ELR (cell line): ENCODE measurements around the gene PMM1.
"Not testable (repeated sequence)": the region's sequence is repeated elsewhere in the genome, so short reads cannot be mapped to it uniquely, and the experiment has no call there.

ENCODE experiments used
- DNase-seq: peaks from one replicate; pipeline ENCODE4 v3.0.0-alpha.2; 2015; ENCODE audit warnings: low read depth

Gene PMM1

GRCh38 chr22:41596776-41597634 is 7.4 kb upstream of the PMM1 start:
- DNase-seq = peak; percentile 68

- DNase-seq = no peak
Observed at GRCh38 chr22:41595703-41596102, 6.1 kb upstream of the PMM1 start.

GRCh38 chr22:41593336-41593960 is 3.8 kb upstream of the PMM1 start:
- not testable (repeated sequence) for DNase-seq

GRCh38 chr22:41587347-41587723 is 2.3 kb downstream of the PMM1 start:
- no peak for DNase-seq

DNA sequence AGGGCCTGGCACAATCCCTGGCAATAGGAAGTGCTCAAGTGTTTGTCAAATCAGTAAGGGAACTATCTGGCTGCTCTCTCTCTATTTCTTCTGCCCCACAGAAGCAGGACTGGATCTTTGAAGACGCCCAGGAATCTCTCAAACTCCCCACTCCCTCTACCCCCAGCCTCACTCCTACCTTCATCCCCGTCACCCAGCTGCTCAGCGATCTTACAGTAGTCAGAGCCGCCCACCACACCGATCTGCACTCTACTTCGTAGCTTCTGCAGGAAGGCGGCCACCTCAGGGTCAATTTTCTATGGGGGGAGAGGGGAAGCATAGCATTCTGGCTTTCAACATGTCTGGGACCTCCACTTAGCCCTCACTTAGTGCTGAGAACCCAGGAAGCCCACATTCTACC is 3.7 kb downstream of the PMM1 start:
- no peak for DNase-seq

DNA sequence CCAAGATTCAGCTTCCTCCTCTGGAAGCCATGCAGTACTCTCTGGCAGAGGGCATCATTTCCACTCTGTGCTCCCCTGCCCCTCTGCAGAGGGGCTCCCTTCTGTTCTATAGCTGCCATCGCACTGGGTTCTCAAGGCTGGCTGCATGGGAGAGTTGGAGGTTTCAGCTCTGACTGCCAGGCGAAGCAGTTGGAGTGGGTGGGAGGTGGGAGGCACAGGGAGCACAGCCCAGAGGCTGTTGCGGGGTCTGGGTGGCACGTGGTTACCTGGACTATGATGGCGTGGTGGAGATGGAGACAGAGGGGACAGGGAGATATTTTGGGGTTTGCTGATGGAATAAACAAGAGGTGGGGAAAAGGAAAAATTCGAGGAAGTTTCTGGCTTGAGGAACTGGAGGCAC is 4.8 kb downstream of the PMM1 start:
- no peak for DNase-seq

- DNase-seq = no peak
Observed at GRCh38 chr22:41582694-41583093, 6.9 kb downstream of the PMM1 start.

DNA sequence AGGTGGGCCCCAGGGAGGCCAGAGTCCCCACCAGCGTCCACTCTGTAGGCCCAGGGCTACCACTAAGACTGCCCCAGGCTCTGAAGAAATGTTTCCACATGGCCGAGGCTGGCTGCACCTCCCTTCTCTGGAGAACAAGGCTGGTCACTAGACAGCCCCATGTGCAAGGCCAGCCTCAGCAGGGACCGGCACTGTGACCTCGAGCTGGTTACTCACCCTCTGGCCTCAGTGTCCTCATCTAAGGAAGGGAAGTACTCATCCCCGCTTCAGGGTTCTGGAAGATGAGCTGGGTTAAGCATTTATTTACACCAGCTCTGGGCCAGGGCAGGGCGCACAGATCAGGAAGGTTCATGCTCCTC is 9.7 kb downstream of the PMM1 start:
- DNase-seq = no peak

GRCh38 chr22:41579297-41579996 is 10.2 kb downstream of the PMM1 start:
- DNase-seq = no peak

DNA sequence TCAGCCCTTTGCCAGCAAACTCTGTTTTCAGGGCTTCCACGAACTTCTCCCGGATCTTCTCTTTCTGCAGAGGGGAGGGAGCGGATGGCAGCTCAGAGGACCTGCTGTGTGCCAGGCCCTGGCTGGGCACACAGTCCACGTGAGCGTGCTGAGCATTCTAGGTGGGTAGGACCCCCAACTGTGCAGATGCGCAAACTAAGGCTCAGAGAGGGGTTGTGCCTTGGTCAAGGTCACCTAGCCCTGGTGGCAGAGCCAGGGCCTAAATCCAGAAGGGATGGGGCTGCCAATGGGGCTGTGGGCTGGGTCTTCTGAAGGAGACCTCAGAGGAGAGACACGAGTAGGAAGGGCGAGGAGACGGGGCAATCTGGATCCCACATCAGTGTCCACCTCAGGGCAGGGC is 10.8 kb downstream of the PMM1 start:
- DNase-seq = no peak

DNA sequence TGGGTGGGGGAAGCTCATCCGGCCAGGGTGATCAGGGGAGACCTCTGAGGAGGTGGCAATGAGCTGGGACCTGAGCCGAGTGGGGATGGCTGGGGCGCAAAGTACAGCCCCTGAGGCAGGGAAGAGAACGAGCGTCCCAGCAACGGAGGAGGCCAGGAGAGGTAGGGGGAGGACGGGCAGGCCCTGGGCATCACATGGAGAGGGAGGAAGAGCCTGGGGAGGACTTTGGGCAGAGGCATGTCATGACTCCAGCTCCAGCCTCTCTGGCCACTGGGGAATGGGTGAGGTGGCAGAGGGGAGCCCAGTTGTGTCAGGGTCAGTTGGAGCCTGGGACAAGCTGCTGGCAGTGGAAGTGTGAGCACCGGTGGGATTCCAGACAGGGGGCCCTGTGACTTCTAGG is 11.5 kb downstream of the PMM1 start:
- no peak for DNase-seq

- DNase-seq = peak; percentile 75
Observed at GRCh38 chr22:41576877-41577276, 12.8 kb downstream of the PMM1 start.

- no peak for DNase-seq
Observed at GRCh38 chr22:41575533-41575932, 14.1 kb downstream of the PMM1 start.

DNA sequence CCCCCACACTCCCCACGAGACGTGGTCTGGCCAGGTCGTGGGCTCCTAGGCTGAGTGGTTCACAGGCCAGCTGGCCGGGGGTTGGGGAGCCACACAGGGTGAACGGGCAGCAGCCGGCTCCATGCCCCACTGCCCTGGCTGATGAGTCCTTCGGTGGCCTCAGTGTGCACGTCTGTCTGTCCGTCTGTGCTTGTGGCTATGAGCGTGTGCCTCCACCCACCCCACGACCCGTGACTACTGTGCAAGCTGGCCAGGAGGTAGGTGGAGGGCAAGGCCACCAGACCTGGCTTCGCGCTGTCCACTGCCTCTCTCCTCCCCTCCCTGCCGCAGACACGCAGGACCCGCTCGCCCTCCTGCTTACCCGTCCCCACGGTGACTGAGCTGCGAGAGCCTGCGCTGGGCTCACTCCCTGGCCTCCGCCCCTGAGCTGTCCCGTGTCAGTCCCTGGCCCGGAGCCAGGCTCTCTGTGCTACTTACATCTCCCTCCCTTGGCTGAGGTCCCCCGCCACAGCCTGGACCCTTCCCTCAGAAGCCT is 14.7 kb downstream of the PMM1 start:
- DNase-seq = no peak

DNA sequence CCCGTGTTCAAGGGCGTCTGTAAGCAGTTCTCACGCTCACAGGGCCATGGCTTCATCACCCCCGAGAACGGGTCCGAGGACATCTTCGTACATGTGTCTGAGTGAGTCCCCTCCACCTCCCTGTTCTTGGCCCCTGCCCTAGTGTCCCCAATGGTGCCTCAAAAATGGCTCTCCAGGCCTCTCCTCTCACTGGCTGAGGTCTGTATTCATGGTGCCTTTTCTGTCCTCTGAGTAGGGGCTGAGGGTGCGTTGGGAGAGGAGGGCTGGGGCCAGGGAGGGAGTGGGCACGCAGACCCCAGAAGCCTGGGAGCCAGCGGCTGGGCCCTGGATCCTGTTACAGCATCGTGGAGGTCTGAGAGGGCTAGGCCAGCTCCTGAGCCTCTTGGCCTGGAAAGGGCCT is 16.0 kb downstream of the PMM1 start:
- no peak for DNase-seq

DNA sequence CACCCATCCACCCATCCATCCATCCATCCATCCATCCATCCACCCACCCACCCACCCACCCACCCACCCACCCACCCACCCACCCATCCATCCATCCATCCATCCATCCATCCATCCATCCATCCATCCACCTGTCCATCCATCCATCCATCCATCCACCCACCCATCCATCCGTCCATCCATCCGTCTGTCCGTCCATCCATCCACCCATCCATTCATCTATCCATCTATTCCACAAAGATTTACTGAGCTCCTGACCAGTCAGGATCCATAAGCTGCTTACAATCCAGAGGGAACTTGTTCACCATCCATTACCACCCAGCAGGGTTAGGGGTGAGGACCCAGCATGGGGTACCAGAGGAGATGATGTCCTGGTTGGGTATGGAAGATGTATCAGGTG is 17.3 kb downstream of the PMM1 start:
- DNase-seq = not testable (repeated sequence)

- no peak for DNase-seq
Observed at GRCh38 chr22:41571786-41572185, 17.9 kb downstream of the PMM1 start.

GRCh38 chr22:41570221-41570620 is 19.4 kb downstream of the PMM1 start:
- no peak for DNase-seq

GRCh38 chr22:41568811-41569210 is 20.8 kb downstream of the PMM1 start:
- DNase-seq = no peak

DNA sequence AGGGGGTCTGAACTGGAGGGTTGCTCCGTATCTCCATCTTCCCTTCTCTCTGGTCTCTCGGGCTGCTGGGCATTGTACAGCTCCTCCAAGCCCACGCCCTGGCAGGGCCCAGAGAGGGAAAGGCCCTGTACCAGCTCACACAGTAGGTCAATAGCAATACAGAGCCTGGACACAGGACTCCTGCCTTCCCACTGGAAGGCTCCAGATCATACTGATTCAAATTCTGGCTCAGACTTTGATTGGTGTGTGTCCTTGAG is 22.2 kb downstream of the PMM1 start:
- DNase-seq = no peak

DNA sequence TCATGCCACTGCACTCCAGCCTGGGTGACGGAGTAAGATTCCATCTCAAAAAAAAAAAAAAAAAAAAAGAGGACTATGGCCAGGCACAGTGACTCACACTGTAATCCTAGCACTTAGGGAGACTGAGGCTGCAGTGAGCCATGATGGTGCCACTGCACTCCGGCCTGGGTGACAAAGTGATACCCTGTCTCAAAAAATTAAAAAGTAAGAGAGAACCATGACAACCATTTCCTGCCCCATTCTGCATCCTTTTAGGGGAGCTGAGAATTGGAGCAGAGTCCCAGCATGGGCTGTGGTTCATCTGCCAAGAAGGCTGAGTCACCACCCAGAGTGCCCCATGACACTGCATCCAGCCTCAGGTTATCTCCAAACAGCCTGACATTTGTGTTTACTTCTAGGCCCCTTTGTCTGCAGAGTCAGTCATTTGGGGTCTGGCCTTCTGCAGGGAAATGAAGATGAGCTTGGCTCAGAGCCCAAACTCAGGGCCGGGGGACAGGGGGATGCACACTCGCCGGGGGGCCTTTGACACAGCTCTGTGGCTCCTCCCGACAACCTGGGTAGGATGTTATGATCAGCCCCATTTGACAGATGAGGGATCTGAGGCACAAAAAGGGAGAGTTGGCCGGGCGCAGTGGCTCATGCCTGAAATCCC is 24.1 kb downstream of the PMM1 start:
- DNase-seq = peak; percentile 90

- DNase-seq = peak; percentile 78
Observed at GRCh38 chr22:41564563-41564962, 25.1 kb downstream of the PMM1 start.
